GM23338 (cell line): ENCODE data around the gene KLHL21.

ENCODE experiments used
- EZH2 ChIP-seq: fragments of 200-600 bp; sonication (generic); IDR thresholded peaks from one replicate; pipeline ENCODE4 v1.8.0; 2017; ENCODE audit warnings: antibody characterized with exemption, mild to moderate bottlenecking, low read depth; ENCODE audit not compliant: unreplicated experiment
- TF ChIP-seq, protein P1 (sequence below), 2 experiments: fragments of 200-600 bp in 1 of 2; sonication (generic) in 1 of 2; conservative IDR thresholded peaks; 2 replicates each; pipeline versions ENCODE4 v1.5.1 to v1.6.1; 2016 to 2017; ENCODE audit warnings: antibody characterized with exemption in 2 of 2, low read depth in 2 of 2, mild to moderate bottlenecking in 2 of 2, moderate library complexity in 1 of 2

DNA sequence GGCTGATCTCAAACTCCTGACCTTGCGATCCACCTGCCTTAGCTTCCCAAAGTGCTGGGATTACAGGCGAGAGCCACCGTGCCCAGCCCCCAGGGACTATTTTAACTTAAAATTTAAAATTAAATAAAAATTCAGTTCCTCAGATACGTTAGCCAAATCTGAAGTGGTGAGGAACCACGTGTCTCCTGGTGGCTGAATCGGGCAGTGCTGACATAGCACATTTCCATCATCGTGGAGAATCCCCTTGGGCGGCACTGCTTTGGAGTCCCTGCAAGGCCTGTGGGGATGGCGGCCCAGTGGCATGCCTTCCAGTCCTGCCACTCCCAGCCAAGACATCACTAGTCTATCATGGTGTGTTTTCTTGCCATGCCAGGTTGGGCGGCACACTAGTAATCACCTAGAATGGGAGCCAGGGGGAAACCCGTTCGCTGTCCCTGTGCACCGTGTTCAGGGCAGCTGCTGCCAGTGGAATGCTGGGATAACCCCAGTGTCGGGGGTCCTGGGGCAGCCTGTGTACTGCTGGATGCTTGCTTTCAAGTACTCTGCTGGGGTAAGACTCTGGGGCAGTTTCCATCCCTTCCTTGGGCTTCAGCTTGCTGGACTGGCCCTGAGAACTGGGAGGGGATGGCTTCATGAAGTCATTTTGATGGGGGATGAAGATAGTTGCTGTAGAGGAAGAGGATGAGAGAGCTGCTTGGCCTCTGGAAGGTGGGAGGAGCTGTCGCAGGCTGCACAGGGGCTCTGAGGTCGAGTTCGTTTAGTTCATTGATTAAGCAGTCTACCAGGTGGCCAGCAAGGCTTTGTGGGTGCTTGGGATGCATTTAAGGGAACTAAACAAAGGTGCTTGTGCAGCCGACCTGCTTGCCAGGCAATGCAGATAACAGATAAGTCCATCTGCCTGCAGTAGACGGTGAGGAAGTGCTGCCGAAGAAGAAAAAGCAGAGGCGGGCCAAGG lies 18.3 kb downstream of the KLHL21 start:
- TF ChIP-seq, protein P1, sequence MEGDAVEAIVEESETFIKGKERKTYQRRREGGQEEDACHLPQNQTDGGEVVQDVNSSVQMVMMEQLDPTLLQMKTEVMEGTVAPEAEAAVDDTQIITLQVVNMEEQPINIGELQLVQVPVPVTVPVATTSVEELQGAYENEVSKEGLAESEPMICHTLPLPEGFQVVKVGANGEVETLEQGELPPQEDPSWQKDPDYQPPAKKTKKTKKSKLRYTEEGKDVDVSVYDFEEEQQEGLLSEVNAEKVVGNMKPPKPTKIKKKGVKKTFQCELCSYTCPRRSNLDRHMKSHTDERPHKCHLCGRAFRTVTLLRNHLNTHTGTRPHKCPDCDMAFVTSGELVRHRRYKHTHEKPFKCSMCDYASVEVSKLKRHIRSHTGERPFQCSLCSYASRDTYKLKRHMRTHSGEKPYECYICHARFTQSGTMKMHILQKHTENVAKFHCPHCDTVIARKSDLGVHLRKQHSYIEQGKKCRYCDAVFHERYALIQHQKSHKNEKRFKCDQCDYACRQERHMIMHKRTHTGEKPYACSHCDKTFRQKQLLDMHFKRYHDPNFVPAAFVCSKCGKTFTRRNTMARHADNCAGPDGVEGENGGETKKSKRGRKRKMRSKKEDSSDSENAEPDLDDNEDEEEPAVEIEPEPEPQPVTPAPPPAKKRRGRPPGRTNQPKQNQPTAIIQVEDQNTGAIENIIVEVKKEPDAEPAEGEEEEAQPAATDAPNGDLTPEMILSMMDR (conservative IDR thresholded peaks at IDR 0.05; ENCODE audit: low read depth in 2 of 2) = peak in 1 of 2 experiments; percentile 20; a peak in 1 of 4 replicates
- no peak for TF ChIP-seq EZH2
